GM18498 (cell line): Measurements from ENCODE around the gene RBM17.
"Not testable (repeated sequence)": the region's sequence is repeated elsewhere in the genome, so short reads cannot be mapped to it uniquely, and the experiment has no call there.

Experiments
- ATAC-seq: cut with Tn5 transposase; IDR thresholded peaks from one replicate; pipeline ENCODE4 v1.9.1; 2021; ENCODE audit warnings: mild to moderate bottlenecking, moderate library complexity; ENCODE audit not compliant: unreplicated experiment

RBM17 gene

DNA sequence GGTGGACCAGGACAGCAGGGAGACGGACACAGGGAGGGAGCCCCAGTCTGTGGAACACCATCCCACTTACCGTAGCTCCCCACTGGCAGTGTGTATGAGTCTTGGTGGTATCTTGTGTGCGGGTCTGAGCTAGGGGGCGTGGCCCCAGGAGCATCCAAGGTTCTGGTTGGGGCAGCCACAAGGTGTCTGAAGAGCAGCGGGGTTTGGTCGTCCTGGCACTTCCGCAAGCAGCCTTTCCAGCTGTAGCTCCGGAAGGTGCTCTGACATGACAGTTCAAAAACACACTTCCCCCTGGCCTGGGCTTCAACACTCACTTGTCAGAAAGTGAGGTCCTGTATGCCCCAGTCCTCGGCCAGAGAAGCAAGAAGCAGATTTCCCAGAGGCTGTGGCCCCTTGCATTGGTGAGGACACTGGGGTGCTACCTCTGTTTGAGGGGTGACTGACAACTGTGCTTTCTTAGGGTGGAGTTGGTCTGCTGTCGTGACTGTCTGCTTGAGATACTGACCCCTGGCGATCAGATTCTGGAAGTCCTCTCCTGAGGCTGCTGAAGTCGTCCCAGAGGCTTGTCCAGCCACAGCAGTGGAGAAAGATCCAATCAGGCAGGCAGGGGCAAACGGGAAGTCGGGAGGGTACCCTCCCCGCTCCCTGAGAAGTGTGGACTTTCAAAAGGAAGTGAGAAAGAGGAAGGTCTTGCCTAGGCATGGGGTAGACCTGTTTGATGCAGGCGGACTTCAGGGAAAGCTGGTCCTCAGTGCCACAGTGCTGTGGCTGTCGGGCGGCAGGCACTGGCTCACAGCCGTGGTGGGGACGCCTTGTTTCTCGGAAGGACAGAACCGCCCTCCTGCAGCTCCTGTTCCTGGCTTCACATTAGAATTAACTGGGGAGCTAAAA is 62.5 kb downstream of the RBM17 start:
- ATAC-seq = peak; percentile 89

DNA sequence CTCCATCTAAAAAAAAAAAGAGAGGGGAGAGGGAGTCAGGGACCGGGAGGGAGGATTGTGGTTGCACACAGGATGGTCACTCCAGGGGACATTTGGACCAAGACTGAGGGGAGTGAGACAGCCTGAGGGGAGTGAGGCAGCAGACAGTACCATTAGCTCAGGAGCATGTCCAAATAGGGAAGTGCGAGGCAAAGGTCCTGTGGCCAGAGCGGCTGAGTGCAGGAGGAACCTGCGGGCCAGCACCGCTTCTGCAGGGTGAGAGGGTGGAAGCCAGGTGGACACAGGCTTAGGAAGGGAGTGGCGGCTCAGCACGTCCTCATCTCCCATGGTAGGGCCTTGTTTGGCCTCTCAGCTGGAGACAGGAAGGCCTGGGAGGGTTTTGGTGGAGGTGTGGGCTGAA is 65.0 kb downstream of the RBM17 start:
- ATAC-seq = no peak

DNA sequence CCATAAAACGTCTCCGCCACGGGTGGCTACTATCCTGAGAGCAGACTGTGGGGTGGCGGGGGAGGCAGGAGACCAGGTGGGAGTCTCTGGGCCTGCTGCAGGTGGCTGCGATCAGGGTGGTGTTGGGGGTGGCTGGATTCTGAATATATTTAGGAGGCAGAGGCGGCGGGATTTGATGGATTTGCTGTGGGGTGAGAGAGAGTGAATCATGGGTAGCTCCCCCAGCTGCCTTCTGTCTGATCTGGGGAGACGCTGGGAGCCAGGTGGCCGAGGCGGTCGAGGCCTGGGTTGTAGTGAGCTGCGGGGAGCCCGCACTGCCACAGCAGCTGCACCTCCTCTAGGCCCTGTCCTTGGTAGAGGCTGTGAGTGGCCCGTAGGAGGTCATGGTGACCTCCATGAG is 65.7 kb downstream of the RBM17 start:
- no peak for ATAC-seq

DNA sequence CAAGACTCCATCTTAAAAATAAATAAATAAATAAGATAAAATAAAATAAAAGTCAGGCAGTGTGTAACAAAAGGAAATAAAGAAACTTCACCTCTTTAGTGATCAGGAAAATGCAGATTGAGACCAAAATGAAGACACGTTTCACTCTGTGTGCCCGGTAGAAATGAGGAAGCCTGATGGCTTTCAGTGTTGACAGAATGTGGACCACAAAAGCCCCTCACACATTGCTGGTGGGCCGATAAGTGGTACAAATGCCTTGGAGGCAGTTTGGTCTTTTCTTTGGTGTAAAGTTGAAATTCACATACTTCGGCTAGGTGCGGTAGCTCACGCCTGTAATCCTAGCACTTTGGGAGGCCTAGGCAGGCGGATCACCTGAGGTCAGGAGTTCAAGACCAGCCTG is 69.4 kb downstream of the RBM17 start:
- no peak for ATAC-seq

DNA sequence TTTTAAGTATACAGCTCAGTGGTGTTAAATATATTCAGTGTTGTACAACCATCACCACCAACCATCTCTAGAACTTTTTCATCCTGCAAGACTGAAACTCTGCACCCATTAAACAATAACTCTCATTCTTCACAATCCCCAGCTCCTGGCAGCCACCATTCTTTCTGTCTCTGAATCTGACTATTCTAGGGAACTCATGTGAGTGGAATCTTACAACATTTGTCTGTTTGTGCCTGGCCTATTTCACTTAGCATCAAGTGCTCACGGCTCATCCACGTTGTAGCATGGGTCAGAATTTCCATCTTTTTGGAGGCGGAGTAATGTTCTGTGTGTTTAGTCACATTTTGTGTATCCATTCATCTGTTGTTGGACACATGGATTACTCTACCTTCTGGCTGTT is 73.1 kb downstream of the RBM17 start:
- ATAC-seq = no peak

DNA sequence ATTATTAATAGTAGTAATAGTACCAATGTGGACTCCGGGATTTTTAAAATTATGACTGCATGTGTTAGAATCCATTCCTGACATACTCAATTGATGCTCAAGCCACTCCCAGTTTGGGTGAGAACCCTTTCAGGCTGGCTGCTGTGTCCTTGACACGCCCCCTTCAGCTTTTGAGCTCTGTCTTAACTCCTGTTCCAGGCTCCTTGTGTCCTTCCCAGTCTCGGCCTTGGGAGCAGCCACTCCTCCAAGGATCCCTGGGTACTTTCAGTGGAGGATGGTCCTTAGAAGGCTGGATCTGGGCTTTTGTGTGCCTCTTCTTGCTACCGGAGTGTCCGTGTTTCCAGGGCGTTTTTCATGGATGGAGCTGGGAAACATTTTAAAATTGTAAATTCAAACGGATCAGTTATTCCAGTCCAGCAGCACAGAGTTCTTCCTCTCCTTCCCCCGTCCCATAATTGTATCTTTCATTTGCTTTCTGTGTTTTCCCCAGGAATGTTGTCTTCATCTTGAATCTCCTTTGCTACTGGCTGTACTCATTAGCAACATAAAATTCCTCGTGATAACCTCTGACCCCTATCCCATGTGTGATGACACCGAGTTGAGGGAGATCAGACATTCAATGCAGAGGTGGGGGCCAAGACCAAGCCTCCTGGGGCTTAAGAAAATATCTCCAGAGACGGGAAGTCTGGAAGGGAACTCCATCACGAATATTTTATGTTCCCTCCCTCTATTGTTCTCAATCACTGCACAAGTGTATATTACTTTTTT is 73.9 kb downstream of the RBM17 start:
- ATAC-seq = no peak

DNA sequence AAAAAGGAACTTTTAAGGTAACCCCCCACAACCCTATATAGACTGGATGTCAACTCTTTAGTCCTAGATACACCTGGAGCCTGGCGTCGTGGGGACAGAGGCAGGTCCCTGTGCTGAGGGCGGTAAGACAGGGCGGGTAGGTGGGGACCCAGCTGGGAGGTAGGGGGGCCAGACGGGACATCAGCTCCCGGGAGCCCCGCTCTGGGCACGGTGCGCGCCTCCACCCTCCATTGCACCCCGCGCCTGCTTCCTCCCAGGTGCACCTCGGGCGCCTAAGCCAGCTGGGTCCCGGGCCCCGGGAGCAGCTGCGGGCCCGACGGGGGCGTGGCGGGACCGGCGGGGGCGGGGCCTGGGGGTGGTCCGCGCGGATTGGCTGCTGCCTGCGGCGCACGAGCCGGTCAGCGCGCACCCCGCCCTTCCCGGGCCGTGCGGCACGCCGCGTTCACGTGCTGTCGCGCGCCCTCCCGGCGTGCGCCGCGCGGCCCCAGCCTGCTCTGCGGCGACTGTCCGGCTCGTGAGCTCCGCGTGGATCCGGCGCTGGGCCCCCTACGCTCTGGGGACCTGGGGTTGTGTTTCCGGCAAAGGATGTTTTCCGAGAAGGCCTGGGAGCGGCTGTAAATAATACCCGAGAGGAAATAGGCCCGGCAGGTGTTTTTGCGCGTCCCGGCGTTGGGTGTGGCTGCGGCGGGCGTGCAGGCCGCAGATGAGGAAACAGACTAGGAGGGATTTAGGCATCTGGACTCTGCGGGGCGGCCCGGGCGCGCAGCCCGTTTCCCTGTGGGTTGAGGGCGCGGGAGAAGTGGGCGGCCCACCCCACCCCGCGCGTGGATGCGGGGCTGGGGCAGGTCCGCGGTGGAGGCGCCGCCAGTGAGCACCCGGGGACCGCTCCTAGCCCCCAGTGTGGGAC is 74.8 kb downstream of the RBM17 start:
- ATAC-seq = peak; percentile 93

DNA sequence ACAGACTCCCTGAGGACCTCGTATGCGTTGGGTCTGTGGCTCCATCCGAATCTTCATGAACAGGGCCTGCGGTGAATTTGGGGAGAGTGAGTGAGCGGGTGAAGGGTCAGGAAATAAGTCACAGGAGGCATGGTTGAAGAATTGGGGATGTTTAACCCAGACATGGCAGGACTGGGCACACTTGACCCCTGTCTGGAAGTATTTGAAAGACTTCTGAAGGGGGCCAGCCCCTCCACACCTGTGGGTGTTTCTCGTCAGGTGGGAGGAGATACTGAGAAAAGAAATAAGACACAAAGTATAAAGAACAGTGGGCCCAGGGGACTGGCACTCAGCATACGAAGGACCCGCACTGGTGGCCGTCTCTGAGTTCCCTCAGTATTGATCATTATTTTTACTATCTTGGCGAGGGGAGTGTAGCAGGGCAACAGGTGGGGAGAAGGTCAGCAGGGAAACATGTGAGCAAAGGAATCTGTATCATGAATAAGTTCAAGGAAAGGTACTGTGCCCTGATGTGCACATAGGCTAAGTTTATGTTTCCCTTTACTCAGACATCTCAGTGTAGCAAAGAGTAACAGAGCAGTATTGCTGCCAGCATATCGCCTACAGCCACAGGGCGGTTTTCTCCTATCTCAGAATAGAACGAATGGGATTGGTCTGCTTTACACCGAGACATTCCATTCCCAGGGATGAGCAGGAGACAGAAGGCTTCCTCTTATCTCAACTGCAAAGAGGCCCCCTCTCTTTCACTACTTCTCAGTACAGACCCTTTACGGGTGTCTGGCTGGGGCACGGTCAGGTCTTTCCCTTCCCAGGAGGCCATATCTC is 75.6 kb downstream of the RBM17 start:
- no peak for ATAC-seq

DNA sequence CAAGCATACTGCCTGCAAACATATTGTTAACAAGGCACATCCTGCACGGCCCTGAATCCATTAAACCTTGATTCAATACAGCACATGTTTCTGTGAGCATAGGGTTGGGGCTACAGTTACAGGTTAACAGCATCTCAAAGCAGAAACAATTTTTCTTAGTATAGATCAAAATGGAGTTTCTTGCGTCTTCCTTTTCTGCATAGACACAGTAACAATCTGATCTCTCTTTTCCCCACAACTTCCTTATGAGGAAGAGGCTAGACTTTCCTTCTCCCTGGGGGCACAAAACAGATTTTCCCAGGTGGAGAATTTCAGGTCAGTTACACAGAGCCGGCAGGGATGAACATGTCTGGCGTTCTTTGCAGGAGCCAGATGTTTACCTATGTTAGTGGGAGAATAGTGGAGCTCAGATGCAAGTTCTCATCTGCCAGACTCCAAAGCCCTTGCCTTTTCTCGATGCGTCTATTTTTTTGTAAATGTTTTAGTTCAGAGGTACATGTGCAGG is 76.4 kb downstream of the RBM17 start:
- no peak for ATAC-seq

DNA sequence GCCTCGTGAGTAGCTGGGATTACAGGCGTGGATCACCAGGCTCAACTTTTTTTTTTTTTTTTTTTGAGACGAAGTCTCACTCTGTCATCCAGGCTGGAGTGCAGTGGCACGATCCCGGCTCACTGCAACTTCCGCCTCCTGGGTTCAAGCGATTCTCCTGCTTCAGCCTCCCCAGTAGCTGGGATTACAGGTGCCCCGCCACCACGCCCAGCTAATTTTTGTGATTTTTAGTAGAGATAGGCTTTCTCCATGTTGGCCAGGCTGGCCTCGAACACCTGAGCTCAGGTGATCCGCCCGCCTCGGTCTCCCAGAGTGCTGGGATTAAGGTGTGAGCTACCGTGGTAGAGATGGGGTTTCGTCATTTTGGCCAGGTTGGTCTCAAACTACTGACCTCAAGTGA is 77.1 kb downstream of the RBM17 start:
- ATAC-seq = not testable (repeated sequence)
